HFF-Myc (cell line): ENCODE data around the gene MCTP1.

Experiments used
- DNase-seq: peaks from one replicate; pipeline ENCODE4 v3.0.0-alpha.2; 2011; ENCODE audit warnings: low read depth; ENCODE audit errors: extremely low read depth
- H3K4me3 ChIP-seq: replicated peaks from 2 replicates; pipeline ENCODE4 v1.5.1; 2011; ENCODE audit warnings: low read depth, mild to moderate bottlenecking, control low read depth, low read length
- TF ChIP-seq, protein P1 (sequence below): IDR thresholded peaks from 2 replicates; pipeline ENCODE4 v1.5.1; 2012; ENCODE audit warnings: mild to moderate bottlenecking, low read depth, low read length, control low read depth; ENCODE audit errors: missing control alignments

The MCTP1 gene

DNA sequence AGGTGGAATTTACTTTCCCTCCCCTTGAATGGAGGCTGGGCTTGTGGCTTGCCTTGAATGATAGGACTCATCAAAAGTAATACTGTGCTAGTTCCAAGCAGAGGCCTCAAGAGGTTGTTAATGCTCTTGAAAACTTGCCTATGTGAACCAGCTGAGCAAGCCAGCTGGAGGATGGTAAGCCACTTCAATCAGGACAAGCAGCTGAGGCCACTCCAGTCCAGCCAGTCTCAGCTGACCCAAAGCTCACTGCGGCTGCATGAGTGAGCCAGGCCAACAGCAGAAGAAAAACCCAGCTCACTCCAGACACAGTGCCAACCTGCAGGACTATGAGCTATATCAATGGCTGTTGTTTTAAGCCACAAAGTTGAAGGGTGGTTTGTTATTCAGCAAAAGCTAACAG, 182.8 kb downstream of the MCTP1 start:
- H3K4me3 ChIP-seq, result no peak overlapping the region
- DNase-seq, result no peak
- TF ChIP-seq, protein P1, sequence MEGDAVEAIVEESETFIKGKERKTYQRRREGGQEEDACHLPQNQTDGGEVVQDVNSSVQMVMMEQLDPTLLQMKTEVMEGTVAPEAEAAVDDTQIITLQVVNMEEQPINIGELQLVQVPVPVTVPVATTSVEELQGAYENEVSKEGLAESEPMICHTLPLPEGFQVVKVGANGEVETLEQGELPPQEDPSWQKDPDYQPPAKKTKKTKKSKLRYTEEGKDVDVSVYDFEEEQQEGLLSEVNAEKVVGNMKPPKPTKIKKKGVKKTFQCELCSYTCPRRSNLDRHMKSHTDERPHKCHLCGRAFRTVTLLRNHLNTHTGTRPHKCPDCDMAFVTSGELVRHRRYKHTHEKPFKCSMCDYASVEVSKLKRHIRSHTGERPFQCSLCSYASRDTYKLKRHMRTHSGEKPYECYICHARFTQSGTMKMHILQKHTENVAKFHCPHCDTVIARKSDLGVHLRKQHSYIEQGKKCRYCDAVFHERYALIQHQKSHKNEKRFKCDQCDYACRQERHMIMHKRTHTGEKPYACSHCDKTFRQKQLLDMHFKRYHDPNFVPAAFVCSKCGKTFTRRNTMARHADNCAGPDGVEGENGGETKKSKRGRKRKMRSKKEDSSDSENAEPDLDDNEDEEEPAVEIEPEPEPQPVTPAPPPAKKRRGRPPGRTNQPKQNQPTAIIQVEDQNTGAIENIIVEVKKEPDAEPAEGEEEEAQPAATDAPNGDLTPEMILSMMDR, result no peak

- no peak overlapping the region for H3K4me3 ChIP-seq
- no peak for DNase-seq
- TF ChIP-seq, protein P1, result no peak
Observed at GRCh38 chr5:95100551-95100950, 184.3 kb downstream of the MCTP1 start.

DNA sequence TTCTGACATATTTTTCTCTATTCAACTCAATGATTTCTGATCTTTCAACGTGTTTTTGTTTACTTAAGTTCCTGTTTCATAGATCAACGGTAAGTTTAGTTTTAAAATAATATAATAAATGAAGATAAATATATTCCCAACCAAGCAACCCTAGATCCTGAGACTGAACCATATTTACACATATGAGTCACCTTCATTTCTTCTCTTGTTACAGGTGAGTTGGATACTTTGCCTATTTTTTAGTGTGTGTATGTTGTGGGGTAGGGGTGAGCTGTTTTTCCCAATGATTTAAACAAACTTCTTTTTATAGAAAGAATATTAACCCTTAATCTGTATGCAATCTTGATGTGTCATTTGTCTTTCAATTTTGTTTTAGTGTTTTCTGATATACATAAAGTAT, 186.9 kb downstream of the MCTP1 start:
- H3K4me3 ChIP-seq, result no peak overlapping the region
- DNase-seq, result no peak
- TF ChIP-seq, protein P1, result no peak

- TF ChIP-seq, protein P1, result no peak
- no peak overlapping the region for H3K4me3 ChIP-seq
- DNase-seq, result no peak
Observed at GRCh38 chr5:95093211-95093610, 191.7 kb downstream of the MCTP1 start.

DNA sequence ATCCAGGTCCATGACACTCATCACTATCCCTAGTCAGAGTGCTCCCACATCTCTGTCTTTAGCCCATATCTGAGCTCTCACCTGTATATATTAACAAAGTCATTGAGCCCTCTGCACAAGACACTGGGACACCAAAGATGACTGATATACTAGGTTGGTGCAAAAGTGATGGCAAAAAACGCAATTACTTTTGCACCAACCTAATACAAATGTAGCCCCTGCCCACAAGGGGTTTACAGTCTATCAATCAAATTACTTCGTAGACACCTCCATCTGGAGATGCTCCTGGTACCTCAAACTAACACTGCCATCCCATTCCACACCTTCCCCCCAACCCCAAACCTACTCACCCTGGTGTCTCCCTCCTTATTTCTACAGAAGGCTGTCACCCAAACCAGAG, 194.1 kb downstream of the MCTP1 start:
- no peak for DNase-seq
- TF ChIP-seq, protein P1, result no peak
- H3K4me3 ChIP-seq, result no peak overlapping the region

DNA sequence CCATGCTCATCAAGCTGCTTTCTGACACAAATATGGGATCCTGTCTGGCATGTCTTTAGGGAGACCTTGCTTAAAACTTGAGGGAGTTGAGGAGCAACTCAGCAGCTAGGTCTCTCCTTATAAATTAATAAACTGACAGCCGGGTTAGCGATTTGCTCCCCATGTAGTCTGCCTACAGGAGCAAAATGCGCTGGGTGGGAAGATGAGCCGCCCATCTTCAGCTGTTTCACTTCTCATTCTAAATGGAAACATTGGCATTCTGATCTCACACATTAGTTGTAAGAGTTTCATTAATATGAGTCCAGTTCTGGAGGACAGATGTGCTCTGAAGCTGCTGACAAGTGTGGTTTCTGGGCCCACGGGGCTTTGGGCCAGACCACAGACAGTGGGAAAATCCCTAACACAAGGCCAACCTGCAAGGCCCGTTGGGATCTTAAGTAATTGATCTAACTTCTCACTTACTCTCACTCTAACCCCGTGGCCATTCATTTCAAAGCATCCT, 197.0 kb downstream of the MCTP1 start:
- DNase-seq, result no peak
- TF ChIP-seq, protein P1, result no peak
- no peak overlapping the region for H3K4me3 ChIP-seq
